ENCODE measurements around the gene ALOX5AP.

The ALOX5AP gene

DNA sequence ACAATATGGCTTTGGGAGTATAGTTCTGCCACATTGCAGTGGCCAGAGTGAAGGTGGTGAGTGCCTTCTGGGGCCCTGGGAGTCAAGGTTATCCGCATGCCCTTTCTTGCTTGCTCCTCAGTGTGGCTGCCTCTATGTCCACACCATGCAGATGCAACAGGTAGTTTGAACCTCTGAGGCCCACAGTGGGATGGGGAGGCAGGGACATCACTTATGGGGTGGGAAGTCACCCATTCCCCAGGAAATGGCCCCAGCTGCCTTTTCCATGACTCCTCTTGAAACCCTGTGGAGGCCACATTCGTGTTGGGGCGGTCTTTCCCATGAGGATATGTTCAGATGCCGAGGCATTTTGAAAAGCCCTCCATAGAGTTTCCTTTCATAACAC lies 20.0 kb upstream of the ALOX5AP start:
- no peak for DNase-seq

DNA sequence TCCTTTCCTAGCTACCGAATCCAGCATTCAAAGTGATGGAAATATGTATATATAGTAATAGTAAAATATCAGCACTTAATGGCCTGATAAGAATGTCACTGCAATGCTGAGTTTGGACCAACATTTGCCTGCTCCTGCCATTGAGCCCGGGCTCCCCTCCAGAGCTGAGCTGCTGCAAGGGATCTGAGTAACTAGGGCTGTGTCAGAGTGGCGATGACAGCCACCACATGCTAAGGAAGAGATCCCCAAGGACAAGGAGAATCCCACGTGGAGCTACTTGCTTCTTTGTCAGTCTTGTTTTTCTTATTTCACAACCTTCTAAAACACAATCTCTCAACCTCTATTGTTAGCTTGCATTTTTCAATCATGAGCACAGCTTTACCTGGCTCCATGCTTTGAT lies 19.5 kb upstream of the ALOX5AP start:
- DNase-seq: no peak

DNA sequence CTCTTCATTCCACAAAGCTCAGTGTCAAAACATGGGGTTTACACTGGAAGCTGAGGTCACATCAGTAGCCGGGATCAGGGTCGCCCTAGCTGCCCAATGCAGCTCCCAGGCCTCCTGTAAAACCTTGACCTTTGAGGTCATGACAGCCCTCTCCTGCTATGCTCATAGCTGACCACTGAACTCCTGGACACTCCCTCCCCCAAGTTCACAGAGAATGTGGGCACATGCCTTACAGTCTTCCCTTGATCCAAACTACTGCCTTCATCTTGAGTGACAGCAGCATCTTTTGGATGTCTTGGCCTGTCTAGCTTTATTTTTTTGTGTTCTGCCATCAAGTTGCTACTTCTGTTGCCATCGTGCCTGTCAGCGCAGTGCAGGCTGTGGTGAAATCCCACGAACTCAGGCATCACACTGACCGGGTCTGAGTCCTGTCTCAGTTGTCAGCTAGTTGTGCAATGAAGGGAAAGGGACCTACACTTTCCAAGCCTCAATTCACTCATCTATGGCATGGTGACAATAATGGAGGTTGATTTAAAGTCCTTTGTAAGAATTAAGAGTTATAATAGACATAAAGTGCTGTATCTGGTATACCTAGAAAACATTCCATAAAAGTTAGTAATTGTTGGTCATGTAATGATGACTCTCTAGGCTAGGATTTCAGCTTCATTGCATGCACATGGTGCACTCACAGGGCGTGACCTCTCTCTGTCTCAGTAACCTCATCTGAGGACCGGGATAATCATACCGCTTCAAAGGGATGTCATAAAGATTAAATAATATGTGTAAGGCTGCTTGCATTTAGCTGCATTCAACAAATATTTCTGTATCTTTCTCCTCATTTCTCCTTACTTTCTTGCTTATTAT lies 16.4 kb upstream of the ALOX5AP start:
- peak; percentile 96 for DNase-seq

DNA sequence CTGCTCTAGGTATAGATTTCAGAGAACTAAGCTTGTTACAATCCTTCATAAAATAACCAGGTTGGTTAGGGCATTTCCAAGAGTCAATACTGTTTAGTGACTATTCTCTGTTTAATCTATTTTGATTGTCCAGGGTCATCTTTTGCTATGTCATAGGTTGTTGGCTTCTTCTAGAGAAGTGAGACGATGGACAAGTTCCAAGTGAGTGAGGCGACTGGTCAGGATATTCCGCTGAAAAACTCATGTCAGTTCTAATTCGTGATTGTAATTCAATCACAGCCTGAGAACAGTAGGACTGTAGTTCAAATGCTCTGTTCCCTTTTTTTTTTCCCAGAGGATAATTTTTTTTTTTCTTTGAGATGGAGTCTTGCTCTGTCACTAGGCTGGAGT lies 15.8 kb upstream of the ALOX5AP start:
- no peak for DNase-seq

DNA sequence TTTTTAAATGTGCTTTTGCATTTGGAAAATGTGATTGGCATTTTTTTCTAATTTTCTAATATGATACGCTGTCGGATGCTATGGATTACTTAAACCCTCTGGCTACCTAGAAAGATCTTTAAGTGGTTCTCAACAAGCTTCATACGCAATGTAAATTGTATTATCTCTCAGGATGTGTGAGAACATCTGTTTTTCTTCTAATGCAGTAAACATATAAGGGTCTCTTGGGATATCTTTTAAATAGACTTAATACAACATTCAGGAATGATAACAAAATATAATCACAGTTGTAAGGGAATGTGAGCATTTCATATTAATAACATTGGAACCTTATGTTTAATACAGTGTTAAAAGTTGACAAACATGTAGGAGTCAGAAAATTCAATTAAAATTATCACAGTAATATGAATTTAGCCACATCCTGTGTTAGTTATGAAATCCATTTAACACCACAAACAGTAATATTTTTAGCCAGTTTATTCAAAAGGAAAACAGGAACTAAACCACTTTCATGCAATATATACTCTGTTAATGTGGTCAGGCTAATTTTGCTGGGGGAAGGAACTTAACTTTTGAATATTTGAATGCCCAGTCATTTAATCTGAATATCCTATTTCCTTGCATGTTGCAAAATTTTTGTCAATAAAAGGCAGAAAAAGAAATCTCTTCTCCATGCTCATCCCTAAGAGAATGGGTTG lies 15.0 kb upstream of the ALOX5AP start:
- peak; percentile 55 for DNase-seq

DNA sequence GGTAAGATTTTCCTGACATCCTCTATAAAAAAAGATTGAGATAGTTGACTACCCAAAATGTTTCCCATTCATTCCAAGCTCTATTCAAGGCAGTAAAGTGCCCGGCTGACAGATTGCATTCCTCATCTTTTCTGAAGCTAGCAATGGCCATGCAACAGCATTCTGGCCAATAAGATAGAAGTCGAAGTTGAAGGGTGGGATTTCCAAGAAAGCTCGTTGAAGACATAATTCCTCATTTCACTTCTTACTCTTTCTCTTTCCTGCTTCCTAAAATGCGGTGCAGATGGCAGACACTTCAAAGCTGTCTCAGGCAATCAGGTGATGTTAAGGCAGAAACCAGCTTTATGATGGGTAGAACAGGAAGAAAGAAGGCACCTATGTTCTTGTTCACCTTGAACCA lies 13.4 kb upstream of the ALOX5AP start:
- DNase-seq: no peak

DNA sequence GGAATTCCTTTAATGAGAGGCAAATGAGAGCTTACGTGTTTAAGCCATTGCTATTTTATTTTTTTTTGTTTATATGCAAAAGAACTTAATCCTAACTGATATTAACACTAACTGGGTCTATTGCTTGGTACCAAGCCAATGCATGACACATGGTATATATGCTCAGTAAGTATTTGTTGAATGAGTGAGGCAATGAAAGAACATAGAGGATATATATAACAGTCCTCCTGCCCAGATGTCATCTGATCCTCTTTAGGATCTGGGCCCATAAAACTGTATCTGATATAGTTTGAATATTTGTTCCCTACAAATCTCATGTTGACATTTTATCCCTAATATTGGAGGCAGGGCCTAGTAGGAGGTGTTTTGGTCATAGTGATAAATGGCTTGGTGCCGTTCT lies 13.0 kb upstream of the ALOX5AP start:
- DNase-seq: peak; percentile 42

DNA sequence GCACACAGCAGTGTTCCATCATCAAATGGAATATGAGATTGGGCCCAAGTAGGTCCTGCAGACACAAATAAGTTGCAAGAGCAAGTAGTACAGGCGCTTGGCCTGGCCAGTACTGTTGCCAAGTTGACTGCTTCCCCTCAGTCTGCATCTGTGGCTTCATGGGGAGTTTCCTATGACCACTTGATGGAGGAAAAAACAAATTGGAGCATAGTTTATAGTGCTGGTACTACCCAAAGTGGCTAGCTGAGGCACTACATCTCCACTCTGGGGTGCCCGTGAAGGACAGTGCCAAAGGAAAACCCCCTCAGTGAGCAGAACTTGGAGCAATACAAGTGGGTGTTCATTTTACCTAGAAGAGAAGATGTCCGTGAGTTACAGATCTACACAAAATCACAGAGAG lies 10.6 kb upstream of the ALOX5AP start:
- DNase-seq: no peak

DNA sequence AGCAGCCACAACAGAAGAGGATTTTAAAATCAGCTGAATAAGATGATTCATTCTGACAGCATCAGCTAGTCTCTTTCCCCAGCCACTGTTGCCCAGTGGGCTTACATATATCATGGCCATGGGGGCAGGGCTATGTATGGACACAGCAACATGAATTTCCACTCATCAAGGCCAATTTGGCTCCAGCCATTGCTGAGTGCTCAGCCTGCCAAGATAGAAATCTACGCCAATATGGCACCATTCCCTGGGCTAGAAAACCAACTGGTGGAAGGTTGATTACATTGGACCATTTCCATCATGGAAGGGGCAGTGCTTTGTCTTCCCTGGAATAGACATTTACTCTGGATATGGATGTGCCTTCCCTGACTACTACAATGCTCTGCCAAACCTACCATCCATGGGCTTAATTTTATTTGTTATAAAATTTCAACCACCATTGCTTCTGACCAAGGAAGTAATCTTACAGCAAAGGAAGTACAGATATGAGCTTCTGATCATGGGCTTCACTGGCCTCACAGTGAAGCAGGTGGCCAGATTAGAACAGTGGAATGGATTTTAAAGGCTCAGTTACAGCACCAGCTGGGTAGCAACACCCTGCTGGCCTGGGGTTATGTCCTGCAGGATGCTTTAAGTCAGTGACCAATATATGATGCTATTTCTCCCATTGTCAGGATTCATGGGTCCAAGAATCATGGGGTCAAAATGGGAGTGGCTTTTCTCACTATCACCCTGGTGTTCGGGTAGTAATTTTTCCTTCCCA lies 9.8 kb upstream of the ALOX5AP start:
- peak; percentile 42 for DNase-seq

DNA sequence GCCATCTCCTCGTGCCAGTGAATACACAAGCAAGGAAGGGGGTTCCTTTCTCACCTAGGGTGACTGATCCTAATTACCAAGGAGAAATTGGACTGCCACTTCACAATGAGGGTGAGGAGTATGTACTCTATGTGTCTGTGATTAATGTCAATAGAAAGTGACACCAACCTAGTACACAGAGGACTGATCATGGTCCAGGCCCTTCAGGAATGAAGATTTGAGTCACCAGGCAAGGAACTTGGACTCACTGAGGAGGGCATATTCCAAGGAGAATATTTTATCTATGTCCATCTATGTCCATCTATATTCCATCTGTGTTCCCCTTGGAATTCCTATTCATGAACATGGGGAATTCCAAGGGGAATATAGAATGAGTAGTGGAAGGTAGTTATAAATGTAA lies 9.2 kb upstream of the ALOX5AP start:
- DNase-seq: no peak

DNA sequence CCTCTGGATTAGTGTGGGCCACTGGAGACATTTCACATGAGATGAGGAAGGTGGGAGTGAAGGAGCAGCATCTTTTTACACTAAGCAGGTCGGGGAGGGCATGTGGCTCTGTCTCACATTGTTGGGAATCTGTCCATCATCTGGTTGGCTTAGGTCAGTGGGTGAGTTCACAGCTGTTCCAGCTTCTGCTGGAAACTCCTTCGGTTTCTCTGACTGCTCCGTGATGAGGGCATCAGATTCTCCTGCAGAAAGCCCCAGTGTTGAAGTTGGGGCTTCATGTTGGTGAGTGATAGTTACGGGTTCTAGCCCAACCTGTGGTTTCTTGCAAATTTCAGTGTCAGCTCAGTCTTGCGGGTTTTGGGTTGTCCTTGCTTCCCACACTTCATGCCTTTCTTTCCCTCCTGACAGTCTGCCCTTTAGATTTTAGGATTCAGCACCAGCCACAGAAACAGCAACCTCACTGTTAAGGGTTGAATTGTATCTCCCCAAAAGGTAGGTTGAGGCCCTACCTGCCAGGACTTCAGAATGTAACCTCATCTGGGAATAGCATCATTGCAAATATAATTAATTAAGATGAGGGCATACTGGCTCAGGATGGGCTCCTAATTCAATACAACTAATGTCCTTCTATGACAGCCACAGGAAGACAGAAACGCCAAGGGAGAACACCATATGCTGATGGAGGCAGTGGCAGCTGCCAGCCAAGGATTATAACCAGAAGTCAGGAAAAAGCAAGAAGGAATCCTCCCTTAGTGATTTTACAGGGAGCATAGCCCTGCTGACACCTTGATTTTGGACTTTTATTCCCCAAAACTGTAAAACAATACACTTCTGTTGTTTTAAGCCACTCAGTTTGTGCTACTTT lies 7.6 kb upstream of the ALOX5AP start:
- no peak for DNase-seq

DNA sequence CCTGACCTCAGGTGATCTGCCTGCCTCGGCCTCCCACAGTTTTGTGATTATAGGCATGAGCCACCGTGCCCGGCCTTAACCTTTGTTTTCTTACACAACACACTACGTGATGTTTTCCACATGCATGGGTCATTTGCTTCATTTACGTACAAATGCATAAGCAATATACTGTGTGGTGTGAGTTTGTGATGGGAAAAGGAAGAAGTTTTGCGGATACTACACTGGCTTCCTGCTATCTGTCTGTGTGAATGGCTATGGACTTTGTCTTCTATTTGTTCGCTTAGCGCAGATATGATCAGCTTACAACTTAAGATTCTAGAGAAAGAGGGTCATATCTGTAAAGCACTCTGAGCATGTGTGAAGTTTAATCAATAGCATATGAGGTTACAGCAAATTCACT lies 5.5 kb upstream of the ALOX5AP start:
- no peak for DNase-seq

DNA sequence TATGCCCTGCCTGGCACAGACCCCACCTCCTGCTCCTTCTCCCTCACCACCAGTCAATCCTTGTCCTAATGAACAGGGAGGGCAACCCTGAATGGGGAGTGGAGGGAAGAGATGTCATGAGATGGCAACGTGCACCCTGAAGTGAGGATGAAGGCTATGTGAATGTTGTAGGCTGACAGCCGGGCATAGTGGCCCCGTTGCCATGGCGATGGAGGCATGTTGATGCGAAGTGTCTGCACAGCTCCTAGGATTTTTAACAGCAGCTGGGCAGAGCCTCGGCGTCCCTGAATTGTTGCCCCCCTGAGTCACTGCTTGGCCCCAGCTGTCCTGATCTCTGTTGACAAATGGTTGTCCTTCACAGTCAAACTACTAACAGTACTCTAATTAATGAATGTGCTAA lies 4.8 kb upstream of the ALOX5AP start:
- DNase-seq: no peak

DNA sequence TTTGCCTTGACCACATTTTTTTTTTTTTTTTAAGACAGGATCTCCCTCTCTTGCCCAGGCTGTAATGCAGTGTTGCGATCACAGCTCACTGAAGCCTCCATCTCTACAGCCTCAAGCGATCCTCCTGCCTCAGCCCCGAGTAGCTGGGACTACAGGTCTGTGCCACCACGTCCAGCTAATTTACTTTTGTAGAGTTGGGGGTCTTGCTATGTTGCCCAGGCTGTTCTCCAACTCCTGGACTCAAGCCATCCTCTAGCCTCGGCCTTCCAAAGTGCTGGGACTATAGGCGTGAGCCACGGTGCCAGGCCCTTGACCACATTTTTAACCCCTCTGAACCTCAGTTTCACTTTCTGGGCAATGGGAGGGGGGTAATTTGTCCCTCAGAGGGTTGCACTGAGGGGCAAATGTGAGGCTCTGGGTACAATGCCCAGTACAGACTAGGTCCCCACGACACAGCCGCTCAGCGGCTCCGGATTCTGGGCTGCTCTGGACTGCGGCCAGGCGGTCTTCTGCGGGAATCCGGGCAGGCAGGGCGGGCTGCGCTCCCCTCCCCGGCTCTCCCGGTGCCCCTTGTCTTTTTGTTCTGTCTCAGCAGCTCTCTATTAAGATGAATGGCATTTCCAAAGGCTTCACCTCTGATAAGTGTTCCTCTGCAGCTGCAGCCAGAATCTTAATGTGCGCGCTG lies 3.8 kb upstream of the ALOX5AP start:
- no peak for DNase-seq

DNA sequence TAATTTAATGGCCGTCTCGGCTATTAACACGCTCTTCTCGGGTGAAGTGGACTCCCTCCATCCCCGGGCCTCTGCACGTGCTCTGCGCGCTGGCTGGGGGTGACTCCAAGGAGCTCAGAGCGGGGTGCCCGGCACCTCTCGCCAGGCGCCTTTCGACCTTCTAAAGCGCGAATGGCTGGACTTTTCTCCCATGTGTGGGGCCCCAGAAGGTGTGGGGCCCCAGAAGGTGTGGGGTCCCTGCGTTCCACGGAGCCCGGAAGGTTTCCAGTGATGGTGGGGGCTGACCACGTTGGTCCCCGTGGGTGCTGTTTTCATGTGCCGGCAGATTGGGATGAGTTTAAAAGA lies 3.3 kb upstream of the ALOX5AP start:
- DNase-seq: no peak

DNA sequence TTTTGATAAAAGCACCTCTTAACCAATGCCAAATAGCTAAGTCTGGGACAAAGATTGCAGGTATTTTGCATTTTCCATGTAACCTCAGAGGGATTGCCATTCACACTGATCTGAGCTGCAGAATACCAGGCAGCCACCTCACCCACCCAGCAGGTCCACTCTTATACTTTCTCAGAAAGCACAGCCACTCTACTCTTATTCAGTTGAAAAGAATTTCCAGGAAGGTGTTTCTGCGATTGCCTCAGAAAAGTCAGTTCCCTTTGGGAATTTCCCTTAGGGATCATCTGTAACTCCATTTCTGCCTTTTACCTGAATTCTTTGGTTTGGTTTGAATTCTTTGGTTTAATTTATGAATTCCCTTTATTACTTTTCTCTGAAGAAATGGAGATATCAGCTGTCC lies 904 bp upstream of the ALOX5AP start:
- DNase-seq: no peak

DNA sequence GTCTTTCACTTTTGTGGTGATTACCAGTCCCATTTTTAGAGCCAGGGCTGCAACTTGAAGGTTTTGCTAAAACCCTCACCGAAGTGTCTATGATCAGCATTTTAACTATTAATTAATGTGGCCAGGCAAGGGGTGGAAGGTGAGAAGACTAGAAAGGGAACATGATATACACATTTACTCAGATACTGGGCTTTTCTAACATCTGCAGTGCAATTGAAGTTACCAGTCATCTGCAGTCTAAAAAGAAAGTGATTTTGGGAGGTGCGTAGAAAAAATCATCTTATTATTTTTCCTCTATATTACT lies 481 bp downstream of the ALOX5AP start:
- DNase-seq: no peak

DNA sequence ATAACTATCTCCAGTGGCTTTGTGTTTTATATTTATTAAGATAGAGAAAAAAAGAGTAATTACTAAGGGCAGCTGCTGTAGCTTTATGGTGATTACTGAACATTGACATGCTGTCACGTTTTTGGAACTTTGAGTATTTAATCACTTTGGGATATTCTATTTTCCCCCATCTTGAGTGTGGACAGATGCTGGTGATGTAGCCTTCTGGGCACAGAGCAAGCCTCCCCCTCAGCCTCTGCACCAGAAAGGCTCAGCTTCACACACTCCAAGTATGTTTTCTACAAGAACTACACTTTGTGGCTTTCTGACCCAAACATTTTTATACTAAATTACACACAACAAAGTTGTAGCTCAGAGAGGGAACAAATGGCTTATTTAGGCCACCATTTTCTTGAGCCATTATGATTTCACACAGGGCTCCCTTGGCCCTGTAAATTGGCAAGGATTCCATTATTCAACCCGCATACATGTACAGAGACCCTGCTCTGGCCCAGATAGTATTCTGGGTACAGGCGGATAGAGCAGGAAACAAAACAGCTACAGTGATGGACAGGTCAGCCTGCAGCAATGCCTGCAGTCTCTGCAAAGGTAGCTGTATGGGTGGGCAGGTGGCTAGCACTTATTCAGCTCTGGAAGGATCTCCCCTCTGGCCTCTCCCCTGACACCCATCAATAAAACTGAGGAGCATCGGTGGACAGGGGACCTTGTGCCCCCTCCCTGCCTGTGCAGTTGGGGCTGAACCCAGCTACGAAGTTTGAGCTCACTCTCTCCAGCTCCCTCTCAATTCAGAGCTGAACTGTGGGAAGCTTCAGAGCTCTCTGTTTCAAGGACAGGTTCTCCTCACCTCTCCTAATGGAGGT lies 1.3 kb downstream of the ALOX5AP start:
- DNase-seq: no peak

DNA sequence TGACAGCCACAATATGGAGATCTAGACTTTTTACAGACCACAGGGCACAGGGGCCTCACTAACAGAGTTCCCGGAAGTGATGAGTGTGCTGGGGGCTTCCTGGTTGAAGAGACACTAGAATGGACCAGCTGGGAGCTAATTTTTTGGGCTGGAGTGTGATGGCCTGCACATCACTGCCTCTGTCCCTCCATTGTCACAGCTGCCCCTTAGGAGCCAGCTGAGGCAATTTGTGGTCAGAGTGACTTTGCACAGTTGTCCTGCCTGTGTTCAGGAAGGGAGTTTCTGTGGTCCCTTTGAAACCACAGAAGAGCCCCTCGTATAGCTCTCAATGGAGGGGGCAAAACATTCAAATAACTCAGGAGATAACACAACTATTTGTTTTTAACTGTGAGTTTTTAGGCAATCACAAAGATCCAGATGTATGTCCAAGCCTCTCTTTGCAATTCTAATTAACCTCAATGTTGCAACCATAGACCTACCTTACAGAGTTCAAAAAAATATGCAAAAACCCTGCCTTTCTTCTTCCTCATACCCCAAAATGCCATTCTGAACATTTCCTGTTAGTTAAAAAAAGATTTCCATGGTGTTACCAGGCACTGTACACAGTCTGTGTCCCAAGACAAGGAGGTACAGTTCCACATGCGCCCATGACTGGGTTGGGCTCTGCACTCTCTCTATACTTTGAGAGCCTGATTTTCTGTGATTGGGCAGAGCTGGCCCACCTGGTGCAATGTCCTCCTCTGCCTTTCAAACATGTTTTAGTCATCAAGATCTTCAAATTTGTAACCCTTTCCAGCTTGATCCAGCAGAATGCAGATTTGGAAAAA lies 2.4 kb downstream of the ALOX5AP start:
- DNase-seq: no peak

DNA sequence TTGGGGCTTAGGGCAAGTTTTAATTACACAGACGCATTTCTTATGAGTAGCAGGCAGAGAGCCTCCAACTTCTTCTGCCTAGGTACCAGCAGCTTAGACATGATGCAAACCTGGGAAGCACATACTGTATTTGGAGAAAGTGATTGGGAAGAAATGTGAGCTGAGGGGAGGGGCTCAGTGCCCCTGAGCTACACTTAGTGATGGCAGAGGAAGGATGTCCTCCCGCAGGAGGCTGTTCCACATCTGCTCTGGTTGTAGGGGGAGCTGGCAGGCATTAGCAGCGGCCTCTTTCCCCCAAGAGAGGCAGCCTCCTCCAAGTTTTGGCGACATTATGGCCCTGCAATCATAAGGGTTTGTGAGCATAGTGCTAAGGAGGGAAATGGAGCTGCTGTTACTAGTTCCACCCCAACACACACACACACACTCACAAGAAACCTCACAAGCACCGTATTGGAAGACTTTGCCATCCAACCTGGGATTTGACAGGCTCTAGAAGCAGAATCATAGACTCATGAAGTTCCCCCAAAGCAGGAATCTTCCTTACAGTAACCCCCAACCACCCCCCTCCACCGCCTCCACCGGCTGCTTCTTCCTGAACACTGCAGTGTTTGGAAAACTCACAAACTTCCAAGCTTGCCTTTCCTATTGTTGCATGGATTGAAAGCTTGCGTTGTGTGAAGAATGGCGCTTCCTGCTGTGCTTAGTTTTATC lies 3.3 kb downstream of the ALOX5AP start:
- no peak for DNase-seq

Measured in HCEC 1CT (cell line).